Endothelial cell of hepatic sinusoid (primary cell): ENCODE data around the gene BTBD9.
"Not testable (repeated sequence)": the region's sequence is repeated elsewhere in the genome, so short reads cannot be mapped to it uniquely, and the experiment has no call there.

Source experiments
- in situ Hi-C: cut with HindIII; loops from 2 replicates; pipeline ENCODE4 v1.10.0; 2017; ENCODE audit warnings: low sequenced_read_pairs

BTBD9 gene

DNA sequence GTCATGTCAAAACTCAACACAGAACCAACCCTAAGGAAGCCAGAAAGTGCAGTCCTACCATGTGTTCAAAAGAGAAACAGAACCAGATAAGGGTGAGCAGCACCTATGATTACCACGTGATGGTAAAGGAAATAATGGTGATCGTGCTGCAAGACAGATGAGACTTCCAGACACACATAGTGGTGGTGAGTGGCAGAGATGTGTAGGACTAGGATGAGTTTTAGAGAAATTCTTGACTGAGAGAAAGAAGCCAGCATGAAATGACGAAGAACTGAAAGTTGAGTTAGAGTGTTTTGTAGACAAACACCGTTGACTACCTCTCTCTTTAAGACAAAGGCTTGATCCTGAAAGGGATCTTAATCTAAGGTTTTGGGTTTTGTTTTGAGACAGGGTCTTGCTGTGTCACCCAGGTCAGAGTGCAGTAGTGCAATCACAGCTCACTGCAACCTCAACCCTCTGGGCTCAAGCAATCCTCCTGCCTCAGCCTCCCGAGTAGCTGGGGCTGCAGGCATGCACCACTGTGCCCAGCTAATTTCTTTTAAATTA is 10.6 kb upstream of the BTBD9 start:
- in situ Hi-C loops: no loop called here

DNA sequence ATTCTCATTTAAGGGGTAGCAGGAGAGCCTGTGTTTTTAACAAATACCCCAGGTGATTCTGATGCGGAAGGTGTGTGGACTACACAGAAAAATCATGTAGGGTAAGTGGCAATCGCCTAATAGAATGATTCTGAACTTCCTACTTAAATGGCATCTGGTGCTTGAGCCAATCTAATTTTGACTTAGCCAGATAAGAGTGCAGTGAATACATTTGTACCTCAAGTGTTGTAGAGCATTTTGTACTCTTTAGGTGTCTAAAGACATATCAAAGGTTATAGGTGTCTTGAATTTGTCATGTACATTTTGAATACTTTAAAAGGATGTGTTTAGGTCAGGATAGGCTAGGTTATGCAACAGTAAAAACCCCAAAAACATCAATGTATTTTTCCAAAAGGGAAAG is 10.0 kb upstream of the BTBD9 start:
- in situ Hi-C loops: no loop called here

DNA sequence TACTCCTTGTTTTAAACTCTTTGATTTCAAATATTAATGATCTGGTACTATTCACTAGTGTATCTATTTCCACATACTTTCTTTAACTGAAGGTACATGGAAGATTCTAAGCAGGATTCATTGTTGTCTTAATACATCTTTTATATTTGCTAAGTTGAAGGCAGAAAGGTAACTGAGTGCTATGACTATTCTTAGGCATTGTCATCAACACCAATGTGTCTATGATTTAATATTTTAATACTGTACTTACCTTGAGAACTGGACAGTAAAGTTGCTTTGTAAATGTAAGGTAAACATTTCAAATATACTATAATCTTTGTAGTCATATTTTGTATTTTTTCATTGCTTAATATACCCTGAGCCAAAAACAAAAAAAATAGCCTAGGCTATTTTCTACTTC is 8.9 kb upstream of the BTBD9 start:
- in situ Hi-C loops: no loop called here

DNA sequence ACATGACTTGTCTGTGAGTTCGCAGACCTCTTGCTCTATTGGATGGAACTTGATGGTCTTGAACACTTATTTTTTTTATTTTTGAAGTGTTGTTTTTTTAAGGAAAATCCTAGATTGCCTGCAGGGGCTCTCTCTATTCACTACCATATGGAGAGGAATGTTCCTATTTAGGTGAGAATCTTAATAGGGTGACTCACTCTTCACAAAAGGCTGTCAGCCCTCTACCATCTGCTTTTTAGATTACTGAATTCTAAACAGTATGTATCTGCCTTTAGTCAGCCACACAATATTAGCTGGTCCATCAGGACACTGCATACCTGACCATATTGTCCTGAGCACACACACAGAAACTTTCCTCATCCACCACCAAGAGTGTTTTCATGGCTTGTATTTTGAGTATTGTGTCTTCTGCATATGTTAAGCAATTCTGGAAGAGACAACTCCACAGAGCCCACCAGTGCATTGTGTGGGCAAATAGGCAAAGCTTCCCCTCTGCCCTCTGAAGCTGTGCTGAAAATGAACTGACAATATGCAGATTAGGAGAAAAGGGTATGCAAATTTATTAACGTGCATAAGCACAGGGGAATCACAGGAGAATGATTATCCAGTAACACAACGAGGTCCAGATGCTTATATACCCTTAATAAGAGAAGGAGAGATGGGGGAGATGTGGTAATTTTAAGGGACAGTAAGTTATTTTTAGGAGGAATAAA is 6.6 kb upstream of the BTBD9 start:
- in situ Hi-C loops: no loop called here

DNA sequence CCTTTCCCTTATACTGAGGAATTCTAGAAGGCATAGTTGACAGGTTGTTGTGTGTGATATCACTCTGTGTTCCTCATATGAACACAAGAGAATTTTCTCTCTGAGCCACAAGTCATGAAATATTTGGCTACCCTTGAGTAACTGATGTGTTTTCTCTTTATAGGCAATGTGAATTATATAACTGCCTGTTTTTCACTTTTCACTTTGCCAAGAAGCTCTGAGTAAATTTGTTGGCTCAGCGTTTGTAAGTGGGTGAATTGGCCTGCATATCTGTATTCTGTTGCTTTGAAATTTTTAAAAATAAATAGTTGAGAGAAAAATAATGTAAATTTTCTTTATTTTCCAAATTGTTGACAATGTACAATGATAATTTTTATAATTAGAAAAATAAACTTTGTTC is 5.2 kb upstream of the BTBD9 start:
- in situ Hi-C loops: no loop called here

DNA sequence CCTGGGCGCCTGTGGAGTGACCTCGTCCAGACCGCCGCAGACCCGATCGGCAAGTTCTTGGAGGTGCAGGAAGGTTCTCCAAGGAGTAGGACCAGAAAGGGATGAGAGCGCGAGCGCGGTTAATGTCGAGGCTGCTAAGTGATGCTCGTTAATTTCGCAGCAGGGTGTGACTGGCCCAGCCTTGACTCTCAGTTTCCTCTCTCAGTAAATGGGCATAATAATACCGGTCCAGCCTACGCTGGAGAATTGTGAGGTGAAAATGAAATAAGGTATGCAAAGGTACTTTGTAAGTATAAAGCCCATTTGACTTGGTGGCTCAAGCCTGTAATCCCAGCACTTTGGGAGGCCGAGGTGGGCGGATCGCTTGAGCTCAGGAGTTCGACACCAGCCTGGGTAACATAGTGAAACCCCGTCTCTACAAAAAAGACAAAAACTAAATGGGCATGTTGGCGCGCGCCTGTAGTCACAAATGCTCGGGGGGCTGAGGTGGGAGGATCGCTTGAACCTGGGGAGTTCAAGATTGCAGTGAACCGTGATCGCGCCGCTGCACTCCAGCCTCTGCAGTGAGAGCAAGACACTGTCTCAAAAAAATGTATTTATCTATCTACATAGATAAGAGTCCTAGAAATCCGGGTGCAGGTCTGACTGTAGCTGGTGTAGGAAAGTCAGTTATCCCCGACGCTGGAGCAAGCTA is 634 bp upstream of the BTBD9 start:
- in situ Hi-C loops: no loop called here

- in situ Hi-C loops: no loop called here
These were observed 710 bp downstream of the BTBD9 start for GRCh38 chr6:38638941-38639497.

- in situ Hi-C loops: no loop called here
These were observed 2.0 kb downstream of the BTBD9 start for GRCh38 chr6:38637756-38638155.

DNA sequence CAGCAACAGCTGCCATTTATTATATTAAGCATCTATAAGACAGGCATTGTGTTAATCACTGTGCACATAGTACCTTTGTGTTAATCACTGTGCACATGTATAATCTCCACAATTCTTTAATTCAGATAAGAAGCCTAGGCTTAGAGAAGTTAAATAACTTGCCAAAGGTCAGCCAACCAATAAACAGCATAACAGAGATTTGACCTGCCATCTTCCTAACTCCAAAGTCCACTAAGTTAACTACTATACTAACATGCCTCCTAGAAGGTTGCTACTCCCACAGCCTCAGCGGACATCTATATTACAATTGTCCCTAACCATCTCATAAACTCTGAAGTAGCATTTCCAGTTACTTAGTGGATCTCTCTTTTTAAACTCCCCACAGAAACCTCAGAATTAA is 3.7 kb downstream of the BTBD9 start:
- in situ Hi-C loops: no loop called here

DNA sequence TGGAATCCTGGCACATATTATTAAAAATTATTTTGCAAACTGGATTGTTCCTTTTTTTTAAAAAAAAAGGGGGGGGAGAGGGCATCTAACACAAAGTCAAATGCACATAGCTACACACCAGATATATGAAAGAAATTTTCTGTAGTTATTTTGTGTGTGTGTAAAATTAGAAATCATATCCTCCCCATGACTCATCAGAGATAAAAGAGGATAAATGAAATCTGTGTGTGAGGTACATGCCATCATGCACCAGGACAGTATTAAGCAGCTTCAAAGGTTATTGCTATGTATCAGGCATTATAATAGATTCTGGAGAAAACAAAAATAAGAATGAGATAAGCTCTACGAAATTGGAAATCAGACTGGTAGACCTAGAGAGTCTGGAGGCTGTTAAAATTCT is 5.2 kb downstream of the BTBD9 start:
- in situ Hi-C loops: no loop called here

DNA sequence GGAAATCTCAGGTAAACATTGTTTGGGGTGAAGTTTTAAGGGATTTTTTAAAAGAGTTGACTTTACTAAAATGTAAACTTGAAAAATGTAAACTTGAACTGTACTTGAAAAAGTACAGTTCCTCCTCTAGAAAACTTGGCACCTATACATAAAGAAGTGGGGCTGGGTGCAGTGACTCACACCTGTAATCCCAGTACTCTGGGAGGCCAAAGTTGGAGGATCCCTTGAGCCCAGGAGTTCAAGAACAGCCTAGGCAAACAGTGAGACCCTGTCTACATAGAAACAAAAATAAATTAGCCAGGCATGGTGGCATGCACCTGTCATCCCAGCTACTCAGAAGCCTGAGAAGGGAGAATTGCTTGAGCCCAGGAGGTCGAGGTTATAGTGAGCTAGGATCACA is 7.2 kb downstream of the BTBD9 start:
- in situ Hi-C loops: no loop called here

- in situ Hi-C loops: no loop called here
These were observed 8.4 kb downstream of the BTBD9 start for GRCh38 chr6:38631186-38631783.

- in situ Hi-C loops: no loop called here
These were observed 14.5 kb downstream of the BTBD9 start for GRCh38 chr6:38625217-38625616.

DNA sequence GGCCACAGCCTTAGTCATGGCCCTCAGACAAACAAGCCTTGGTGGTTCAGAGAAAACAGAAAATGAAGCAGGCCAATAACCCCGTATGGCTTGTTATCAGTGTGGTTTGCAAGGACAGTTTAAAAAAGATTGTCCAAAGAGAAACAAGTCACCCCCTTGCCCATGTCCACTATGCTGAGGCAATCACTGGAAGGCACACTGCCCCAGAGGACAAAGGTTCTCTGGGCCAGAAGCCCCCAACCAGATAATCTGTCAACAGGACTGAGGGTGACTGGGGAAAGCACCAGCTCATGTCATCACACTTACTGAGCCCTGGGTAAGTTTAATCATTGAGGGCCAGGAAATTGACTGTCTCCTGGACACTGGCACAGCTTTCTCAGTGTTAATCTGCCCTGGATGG is 20.4 kb downstream of the BTBD9 start:
- in situ Hi-C loops: not testable (repeated sequence)

GRCh38 chr6:38618301-38618700 is 21.4 kb downstream of the BTBD9 start:
- in situ Hi-C loops: not testable (repeated sequence)

- in situ Hi-C loops: no loop called here
These were observed 21.9 kb downstream of the BTBD9 start for GRCh38 chr6:38617856-38618255.

DNA sequence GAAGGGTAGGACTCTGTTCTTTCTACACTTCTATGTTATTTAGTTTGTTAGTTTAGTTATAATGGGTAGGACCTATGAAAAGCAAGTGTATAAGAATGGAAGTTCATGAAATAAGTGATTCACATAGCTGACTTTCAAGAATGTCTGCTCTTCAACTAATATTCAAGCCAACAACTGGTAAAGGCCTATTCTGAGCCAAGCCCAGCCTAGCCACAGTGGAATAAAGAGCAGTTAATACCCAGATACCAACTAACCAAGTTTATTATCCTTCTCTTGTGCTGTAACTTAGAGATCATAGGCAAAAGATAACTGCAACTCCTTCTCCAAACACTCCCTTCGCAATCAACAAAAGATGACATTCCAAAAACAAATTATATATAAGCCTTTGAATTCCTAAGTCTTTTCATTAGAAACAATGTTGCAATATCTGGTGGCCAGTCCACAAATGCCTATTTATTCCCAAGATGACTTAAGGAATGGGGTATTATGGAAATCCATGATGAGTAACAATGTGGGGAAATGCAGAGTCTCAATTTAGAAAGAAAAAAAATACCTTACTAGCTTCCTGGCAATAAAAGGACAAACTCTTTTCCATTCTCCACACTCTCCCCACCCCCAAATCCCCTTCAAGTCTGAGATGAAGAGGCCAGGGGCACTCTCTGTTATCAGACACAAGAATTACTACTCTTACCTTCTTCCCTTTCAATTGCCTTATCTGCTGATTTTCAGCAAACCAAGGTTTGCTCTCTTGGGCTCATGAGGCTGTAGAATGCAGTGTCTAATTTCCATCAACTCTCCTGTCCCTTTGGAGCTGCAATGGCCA is 27.4 kb downstream of the BTBD9 start:
- in situ Hi-C loops: no loop called here

DNA sequence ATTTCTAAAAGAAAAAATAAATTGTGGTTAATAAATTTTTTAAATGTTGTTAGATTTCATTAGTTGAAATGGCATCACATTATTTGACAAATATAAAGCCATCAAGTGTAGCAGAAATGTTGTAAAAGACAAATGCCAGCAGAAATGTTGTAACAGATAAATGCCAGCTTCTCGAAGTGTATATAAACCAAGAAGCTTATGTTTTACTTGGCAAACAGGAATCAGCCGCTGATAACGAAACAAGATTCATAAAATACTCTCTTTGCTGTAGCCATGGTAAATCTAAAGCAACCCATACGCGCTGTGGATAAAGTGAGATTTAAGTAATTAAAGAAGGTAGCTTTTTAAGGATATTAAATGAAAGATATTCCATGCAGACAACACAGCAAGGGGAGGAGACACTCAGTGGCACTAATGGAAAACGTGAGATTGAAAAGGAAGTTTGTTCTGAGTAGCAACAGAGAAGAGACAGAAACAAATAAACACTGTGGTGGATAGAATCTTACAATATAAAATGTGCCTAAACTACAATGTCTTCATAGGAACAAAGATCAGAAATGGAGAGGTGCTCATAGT is 29.6 kb downstream of the BTBD9 start:
- in situ Hi-C loops: no loop called here

- in situ Hi-C loops: no loop called here
These were observed 35.0 kb downstream of the BTBD9 start for GRCh38 chr6:38604700-38605099.

DNA sequence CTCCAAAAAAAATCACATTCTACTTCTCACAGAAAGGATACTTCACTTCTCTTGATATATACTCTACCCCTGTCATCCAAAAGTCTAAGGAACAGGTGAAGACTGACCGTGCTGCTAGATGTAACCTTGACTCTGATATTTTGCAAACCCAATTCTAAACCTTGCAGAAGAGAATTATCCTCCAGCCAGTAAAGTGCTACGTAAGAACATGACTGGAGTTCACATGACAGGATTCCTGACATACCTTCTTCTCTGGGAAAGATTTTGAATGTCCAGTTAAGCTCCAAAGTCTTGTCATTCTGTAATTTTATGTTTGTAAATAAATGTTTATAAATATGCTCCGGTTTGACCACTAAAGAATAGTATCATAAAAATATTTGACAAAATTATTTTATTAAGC is 35.8 kb downstream of the BTBD9 start:
- in situ Hi-C loops: no loop called here

- in situ Hi-C loops: no loop called here
These were observed 36.2 kb downstream of the BTBD9 start for GRCh38 chr6:38603496-38603895.
